ENCODE results near the gene ITPRID1.
"Not testable (repeated sequence)": the region's sequence is repeated elsewhere in the genome, so short reads cannot be mapped to it uniquely, and the experiment has no call there.

ITPRID1 gene

DNA sequence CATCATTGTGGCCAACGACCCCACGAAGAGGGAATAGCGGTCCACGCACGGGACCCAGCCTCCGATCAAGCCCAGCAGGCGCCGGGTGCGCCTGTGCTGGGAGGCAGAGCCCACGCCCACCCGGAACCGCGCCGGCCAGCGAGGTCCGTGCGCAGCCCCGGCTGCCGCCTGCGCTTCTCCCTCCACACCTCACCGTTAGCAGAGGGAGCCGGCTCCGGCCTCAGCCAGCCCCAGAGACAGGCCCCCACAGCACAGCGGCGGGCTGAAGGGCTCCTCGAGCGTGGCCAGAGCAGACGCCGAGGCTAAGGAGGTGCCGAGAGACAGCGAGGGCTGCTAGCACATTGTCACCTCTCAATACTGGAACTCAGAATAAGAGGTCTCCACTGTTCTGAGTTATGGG, 3.6 kb downstream of the ITPRID1 start:
- no peak for DNase-seq

- DNase-seq = no peak
Observed at GRCh38 chr7:31518766-31519165, 4.9 kb downstream of the ITPRID1 start.

GRCh38 chr7:31521336-31522010, 7.6 kb downstream of the ITPRID1 start:
- DNase-seq = no peak

DNA sequence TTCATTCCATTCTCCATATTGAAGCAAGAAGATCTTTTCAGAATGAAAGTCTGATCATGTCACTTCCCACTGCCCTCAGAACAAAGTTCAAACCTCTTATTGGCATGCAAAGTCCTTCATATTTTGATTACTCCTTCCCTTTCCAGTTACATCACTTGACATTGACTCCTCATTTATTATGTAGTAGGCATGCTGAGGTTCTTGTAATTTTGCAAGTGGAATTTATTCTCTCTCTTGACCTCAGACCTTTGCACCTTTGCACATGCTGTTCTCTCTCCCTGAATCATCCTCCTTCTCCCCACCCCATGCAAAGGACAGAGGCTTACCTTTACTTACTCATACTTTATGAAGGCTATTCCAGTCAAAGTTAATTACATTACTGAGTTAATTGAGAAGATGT, 13.0 kb downstream of the ITPRID1 start:
- DNase-seq = no peak

DNA sequence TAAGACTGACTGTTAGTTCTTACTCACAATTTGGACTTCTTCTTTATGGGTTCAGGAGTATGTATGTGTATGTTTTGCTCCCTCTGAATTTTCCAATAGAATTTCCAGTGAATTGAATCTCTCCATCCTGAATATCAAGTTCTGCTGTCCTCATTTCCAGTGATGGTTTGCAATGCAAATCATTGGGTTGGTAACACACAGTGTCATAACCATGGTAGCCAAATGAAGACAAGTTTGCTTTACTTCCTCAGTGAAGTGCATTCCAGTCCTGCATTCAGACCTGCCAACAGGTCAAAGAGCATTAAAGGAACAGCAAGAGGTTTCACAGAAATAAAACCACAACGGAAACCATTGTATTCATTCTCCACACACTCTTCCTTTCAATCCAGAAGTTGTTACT, 15.2 kb downstream of the ITPRID1 start:
- no peak for DNase-seq

DNA sequence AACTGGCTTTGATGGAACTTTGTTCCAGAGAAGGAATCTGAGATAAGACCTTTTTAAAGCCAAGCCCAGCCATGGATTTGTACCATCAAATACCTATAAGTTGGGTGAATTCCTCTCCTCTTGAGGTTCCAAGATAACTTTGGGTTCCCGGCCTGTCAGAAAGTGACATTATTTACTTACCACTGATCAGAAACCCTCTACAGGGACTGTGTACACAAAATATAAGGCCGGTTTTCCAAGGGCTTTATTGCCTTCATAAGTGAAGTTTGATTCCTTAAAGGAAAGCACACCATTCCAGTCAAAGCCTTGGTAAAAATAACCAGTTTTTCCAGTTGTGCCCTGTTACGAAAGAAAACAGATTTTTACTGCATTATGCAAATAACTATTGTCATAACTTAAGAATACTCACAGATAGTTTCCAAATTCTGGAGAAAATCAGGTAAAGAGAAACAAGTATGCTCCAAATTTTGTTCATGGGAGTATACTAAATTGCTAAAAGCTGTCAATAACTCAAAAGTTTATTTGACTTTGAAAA, 26.8 kb downstream of the ITPRID1 start:
- not testable (repeated sequence) for DNase-seq

GRCh38 chr7:31545549-31545948, 31.7 kb downstream of the ITPRID1 start:
- DNase-seq = no peak

GRCh38 chr7:31549611-31550010, 35.7 kb downstream of the ITPRID1 start:
- no peak for DNase-seq

DNA sequence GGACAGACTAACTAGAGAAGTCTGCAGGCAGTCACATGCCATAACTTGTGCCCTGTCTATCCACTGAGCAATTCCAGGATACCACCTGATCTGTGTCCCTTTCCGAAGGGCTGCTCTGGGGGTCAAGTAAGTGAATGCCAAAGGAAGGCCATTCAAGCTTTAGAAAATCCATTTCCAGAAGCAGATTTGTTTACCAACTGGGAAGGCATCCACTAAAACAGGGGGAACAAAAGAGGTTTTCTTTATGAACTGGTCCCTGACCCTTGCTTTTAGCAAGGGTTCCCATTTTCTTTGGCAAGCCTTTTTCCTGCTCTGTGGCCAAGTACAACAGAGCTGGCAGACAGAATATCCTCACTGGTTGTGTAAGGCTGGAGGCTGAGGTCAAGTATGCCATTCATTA, 36.5 kb downstream of the ITPRID1 start:
- DNase-seq = no peak

DNA sequence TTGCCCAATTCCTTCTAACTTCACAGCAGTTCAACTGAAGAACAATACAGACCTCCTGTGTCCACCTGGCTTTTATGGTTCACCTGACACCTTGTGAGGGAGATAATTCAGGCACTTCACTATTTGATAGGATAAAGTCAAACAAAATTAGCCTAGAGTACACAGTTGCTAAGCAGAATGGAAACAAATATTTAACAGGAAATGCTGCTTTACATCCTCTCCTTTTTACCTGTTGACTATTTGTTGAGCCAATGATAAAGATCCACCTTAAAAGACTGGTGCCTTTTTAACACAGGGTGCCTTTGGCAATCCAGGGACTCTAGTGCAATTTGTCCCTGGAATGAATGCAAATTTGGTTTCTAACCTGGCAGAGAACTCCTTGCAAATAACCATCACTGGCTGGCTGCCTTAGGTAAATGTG, 39.8 kb downstream of the ITPRID1 start:
- peak; percentile 98 for DNase-seq

DNA sequence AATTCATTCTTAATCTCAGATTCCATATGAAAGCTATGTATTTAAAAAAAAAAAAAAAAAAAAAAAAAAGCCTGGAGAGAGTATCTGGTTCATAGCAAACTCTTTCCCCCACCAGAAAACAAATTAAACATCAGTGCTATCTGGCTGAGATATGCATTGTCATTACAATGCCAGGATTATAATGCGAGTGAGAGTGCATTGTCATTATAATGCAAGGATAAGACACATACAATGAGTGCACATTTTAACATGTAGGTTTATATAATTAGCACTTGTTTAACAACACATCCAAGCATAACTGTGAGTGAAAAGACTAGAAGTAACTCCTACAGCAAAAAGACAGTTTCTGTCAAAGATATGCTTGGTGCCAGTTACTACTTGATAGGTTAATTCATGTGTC, 48.1 kb downstream of the ITPRID1 start:
- DNase-seq = no peak

DNA sequence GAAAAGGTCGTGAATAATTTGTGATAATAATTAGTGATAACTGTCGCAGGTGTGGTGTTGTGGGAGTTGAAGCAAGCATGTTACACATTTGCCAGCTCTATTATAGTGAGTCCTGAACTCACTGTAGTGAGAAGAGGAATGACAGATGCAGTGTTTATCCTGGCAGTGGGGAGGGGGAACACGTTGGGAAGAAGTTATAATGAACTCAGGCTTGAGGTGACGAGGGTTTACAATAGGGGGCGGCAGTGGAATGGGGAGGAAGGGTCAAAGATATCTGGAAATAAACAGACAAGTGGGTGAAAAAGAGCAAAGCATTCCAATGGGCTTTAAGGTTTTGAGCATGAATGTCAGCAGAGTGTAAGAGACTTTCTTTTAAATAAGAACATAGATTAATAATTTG, 49.6 kb downstream of the ITPRID1 start:
- DNase-seq = no peak

GRCh38 chr7:31563951-31564350, 50.1 kb downstream of the ITPRID1 start:
- no peak for DNase-seq

DNA sequence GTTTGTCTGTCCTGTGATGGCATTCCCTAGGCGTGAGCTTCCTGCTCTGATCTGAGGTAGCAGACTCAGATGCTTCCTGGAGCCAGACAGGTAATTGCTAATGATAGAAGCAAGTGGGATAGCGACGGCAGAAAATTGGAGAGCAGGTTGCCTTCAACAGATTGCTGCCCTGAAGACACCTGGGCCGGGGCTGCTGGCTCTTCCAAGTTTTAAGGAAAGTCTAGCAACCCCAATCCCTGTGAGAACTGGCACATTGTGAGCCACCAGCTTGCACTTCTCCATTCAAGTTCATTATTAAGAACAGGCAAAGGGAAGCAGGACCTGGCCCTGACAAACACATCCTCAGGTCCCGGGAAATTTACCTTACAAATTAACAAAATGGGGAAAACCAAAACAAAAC, 50.8 kb downstream of the ITPRID1 start:
- no peak for DNase-seq

DNA sequence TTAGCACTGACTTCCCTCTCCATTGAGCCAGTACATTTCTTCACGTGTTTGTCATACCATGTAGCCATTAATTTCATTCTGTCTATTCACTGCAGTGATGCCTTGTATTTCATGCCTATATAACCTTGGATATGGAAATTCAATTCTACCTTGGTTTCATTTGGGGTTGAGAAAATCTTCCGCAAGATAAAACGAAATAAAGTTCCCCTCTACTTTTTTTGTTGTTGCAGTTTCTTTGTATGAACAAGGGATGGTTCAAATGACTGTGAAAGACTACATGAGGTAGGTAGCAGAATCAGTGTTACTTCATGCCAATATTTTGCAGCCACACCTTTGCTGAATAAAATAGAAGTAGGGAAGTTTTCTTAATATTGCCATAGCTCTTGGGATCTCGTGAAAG, 55.6 kb downstream of the ITPRID1 start:
- no peak for DNase-seq

GRCh38 chr7:31583526-31583925, 69.6 kb downstream of the ITPRID1 start:
- no peak for DNase-seq

GRCh38 chr7:31583942-31584341, 70.1 kb downstream of the ITPRID1 start:
- DNase-seq = no peak

- DNase-seq = no peak
Observed at GRCh38 chr7:31595390-31595789, 81.5 kb downstream of the ITPRID1 start.

DNA sequence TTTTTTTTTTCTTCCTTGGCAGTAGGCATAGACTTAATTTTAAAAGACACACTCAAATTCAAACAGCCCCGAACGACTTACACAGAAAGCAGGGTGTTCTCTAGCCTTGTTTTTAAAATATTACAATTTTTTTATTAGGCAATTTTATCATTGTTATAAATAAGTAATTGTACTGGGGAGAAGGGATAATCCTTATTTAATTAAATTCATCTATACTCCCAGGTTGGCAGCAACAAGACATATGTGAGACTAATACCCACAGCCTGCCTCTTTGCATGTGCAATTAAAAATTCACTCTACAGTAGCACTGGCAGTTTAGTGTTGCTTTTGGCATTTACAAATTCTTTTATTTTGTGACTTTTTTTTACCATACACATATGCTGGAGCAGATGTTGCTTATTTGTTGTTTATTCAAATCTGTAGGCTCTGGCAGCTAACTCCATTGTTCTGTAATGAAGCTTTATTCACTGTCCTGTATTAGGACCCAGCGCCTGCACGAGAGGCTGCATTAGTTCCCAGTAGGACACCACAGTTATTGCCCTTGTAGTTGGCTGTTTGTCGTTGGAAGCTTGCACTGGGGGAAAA, 88.2 kb downstream of the ITPRID1 start:
- DNase-seq = no peak

DNA sequence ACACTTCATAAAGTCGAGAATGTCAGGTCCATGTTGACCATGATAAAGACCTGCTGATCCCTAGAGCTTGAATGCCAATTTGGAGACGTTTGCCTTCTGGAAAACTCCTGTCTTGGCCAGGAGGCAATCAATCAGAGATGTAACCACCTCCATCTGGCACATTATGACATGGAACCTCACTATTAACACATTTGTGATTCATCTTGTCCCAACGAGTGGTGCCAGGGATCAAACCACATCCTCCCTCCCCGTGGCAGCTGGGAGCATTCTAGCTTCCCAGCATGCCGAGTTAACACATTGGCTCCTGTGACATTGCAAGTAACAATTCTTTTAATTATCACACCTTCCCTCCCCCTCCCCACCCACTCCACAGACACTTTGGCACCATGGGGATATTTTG, 89.2 kb downstream of the ITPRID1 start:
- no peak for DNase-seq

DNA sequence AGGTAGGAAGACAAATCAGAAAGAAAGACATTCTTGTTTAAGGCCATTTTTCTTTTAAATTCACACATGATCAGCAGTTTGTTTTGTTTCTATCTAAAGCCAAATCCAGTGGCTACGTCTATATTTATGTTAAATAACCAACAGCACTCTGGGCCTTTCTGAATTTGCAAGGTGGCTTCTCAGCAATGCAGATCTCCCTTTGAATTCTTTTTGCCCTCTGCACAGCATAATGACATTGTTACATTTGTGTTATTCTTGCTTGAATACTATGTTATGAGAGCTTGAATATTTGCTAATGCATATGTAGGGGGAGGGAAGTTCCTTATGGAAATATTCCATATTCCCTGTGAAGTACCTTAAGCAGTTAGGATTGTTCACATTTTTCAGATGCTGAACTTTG, 99.7 kb downstream of the ITPRID1 start:
- DNase-seq = no peak

DNA sequence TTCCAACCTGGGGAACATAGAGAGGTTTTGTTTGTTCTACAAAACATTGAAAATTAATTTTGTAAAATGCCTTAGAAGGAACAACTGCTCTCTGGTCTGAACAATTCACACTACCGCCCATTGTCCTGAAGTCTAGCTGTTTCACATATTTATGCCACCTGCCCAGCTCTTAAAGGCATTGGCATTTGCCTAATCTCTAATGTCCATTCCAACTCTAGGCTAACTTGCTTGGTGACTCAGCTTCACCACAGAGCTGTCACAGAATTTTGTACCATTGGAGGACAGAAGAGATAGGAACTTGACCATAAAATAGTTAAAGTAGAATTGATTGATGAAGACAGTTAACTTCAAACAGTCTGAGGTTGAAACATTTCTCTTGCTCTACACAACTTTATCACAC, 119.6 kb downstream of the ITPRID1 start:
- no peak for DNase-seq

DNA sequence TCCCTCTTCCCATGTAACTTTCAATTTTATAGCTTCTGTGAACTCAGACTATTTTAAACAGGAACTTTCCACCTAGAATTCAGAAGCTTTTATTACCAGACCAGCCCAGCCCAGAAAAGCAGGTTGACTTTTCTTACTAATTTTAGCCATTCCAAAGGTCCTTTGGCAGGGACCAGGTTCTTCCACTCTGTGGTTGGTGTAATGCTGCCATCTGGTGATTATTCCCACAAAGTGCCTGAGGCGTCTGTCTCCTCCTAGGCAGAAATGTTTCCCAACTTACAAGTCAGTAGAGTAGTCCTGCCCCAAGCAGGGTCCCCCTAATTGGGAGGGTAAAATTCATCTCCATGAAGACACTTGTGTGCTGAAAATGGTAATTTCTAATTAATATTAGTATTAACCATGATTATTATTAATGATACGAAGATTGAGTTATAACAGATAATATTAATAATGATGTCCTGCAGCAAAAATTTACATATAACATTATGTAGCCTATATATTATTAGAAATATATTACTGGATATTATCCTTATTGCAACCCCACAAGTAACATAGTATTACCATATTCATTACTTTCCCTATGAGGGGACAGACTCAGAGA, 120.1 kb downstream of the ITPRID1 start:
- peak; percentile 68 for DNase-seq

DNA sequence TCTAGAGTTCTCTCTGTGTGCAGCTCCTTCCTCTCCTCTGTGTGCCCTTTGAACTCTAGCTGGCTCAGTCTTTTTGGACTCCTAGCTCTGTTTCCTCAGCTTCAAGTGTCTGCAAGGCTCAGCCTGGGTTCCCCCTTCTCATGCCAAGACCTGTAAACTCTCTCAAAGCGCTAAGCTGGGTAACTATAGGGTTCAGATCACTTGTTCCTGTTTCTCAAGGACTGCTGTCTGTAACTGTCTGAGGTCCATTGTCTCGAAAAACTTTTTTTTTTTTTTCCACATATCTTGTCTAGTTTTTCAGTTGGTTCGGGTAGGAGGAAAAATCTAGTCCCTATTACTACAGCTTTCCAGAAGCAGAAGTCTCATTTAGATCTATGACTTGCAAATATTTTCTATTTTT, 126.5 kb downstream of the ITPRID1 start:
- DNase-seq = no peak

All from NCI-H748 treated with DMSO at 0.1 percent for 48 hours (cell line).